H1 (cell line): Measurements from ENCODE around the gene ZFP91. TPM values are rescaled to one million over a fixed set of nuclear protein-coding genes. Genes with fewer than 3 reads are reported as not detected.
"Not testable (repeated sequence)": the region's sequence is repeated elsewhere in the genome, so short reads cannot be mapped to it uniquely, and the experiment has no call there.

Source experiments
- CTCF ChIA-PET: fragments of 300-600 bp; sonication (Branson Sonifier 250); formaldehyde crosslinking; loops from one replicate; lab custom pipeline; 2021; ENCODE audit not compliant: partially characterized antibody; lab: Charles Lee
- POLR2A ChIA-PET: fragments of 300-600 bp; sonication (Branson Sonifier 250); formaldehyde crosslinking; loops from one replicate; lab custom pipeline; 2021; ENCODE audit warnings: inconsistent platforms; ENCODE audit not compliant: partially characterized antibody; lab: Charles Lee
- DNase-seq, 2 experiments: peaks; one replicate each; pipeline versions ENCODE4 v3.0.0 to v3.0.0-alpha.2; 2010 to 2022; ENCODE audit warnings: low spot score in 2 of 2, low read depth in 1 of 2, mixed read lengths in 1 of 2
- FAIRE-seq: peaks from 2 replicates; lab custom pipeline; 2011; peaks lifted over from hg19 to GRCh38; lab: Jason Lieb, UNC
- H2AFZ ChIP-seq: 2 replicates; pipeline ENCODE4 v1.8.1; 2012; ENCODE audit warnings: low read length, inconsistent platforms
- H2AK5ac ChIP-seq: 2 replicates; pipeline ENCODE4 v1.6.1; 2013; ENCODE audit warnings: low read depth, low read length
- H2BK120ac ChIP-seq: replicated peaks from 2 replicates; pipeline ENCODE3; 2013; ENCODE audit warnings: low read depth, low read length, inconsistent platforms
- H2BK12ac ChIP-seq: 2 replicates; pipeline ENCODE4 v1.6.1; 2013; ENCODE audit warnings: low read depth, low read length
- H2BK15ac ChIP-seq: 2 replicates; pipeline ENCODE4 v1.6.1; 2013; ENCODE audit warnings: low read length
- H2BK20ac ChIP-seq: 2 replicates; pipeline ENCODE4 v1.6.1; 2013; ENCODE audit warnings: low read length
- H2BK5ac ChIP-seq: 2 replicates; pipeline ENCODE4 v1.6.1; 2013; ENCODE audit warnings: low read depth, low read length
- H3K14ac ChIP-seq: 2 replicates; pipeline ENCODE4 v1.6.1; 2013; ENCODE audit warnings: inconsistent platforms; ENCODE audit not compliant: insufficient read length
- H3K18ac ChIP-seq: 2 replicates; pipeline ENCODE4 v1.6.1; 2013; ENCODE audit warnings: low read length; ENCODE audit errors: extremely low read depth
- H3K23ac ChIP-seq: 2 replicates; pipeline ENCODE4 v1.6.1; 2013; ENCODE audit warnings: inconsistent platforms; ENCODE audit not compliant: insufficient read length
- H3K23me2 ChIP-seq: 2 replicates; pipeline ENCODE4 v1.6.1; 2013; ENCODE audit warnings: low read depth, low read length
- H3K27ac ChIP-seq: 2 replicates; pipeline ENCODE4 v1.6.1; 2011; ENCODE audit warnings: low read depth, low read length, inconsistent platforms
- H3K27me3 ChIP-seq, 4 experiments: replicated peaks in 1 of 4; 1 replicate in 1 of 4; 2 replicates in 3 of 4; pipeline versions ENCODE4 v1.6.1 to v1.8.1; 2011 to 2013; ENCODE audit warnings: low read length in 3 of 4, mild to moderate bottlenecking in 3 of 4, inconsistent platforms in 2 of 4, mixed read lengths in 2 of 4, moderate library complexity in 1 of 4; ENCODE audit not compliant: control insufficient read depth in 3 of 4, insufficient read depth in 3 of 4; ENCODE audit errors: extremely low read depth in 1 of 4
- H3K36me3 ChIP-seq, 4 experiments: 2 replicates each; pipeline versions ENCODE4 v1.6.1 to v1.8.1; 2011 to 2013; ENCODE audit warnings: mild to moderate bottlenecking in 4 of 4, low read length in 3 of 4, moderate library complexity in 2 of 4, control low read depth in 1 of 4, inconsistent platforms in 1 of 4; ENCODE audit not compliant: insufficient read depth in 4 of 4, control insufficient read depth in 2 of 4
- H3K4ac ChIP-seq: replicated peaks from 2 replicates; pipeline ENCODE3; 2013; ENCODE audit warnings: low read length, low read depth, mixed read lengths, inconsistent platforms; ENCODE audit not compliant: insufficient read length
- H3K4me1 ChIP-seq, 4 experiments: replicated peaks in 1 of 4; 1 replicate in 1 of 4; 2 replicates in 3 of 4; pipeline versions ENCODE4 v1.6.1 to v1.8.1; 2011 to 2013; ENCODE audit warnings: low read length in 3 of 4, inconsistent platforms in 2 of 4, mixed read lengths in 1 of 4; ENCODE audit not compliant: insufficient read depth in 4 of 4, control insufficient read depth in 3 of 4
- H3K4me2 ChIP-seq, 2 experiments: 2 replicates each; pipeline versions ENCODE4 v1.6.1 to v1.8.1; 2011 to 2013; ENCODE audit warnings: low read depth in 2 of 2, low read length in 2 of 2, control low read depth in 1 of 2, inconsistent platforms in 1 of 2, mild to moderate bottlenecking in 1 of 2; ENCODE audit not compliant: insufficient read depth in 1 of 2
- H3K4me3 ChIP-seq, 4 experiments: fragments of 200-600, 300-600 bp in 1 of 4; sonication (generic), shearing (Covaris generic), sonication (Bioruptor Twin) in 1 of 4; 2 replicates each; pipeline versions ENCODE4 v1.5.1 to v1.8.1; 2011 to 2016; ENCODE audit warnings: low read length in 4 of 4, low read depth in 3 of 4, control low read depth in 2 of 4, inconsistent platforms in 2 of 4, mild to moderate bottlenecking in 2 of 4, mixed read lengths in 1 of 4, moderate library complexity in 1 of 4; ENCODE audit not compliant: insufficient read depth in 2 of 4; ENCODE audit errors: extremely low read depth in 1 of 4
- H3K56ac ChIP-seq: replicated peaks from 2 replicates; pipeline ENCODE3; 2013; ENCODE audit warnings: low read depth, mild to moderate bottlenecking, mixed read lengths, low read length, inconsistent platforms; ENCODE audit not compliant: insufficient read length
- H3K79me1 ChIP-seq: 2 replicates; pipeline ENCODE4 v1.6.1; 2013; ENCODE audit warnings: low read depth, low read length, control low read depth
- H3K79me2 ChIP-seq, 2 experiments: 2 replicates each; pipeline versions ENCODE4 v1.6.1 to v1.8.1; 2012 to 2013; ENCODE audit warnings: low read length in 2 of 2, mild to moderate bottlenecking in 2 of 2, inconsistent platforms in 1 of 2; ENCODE audit not compliant: insufficient read depth in 2 of 2, control insufficient read depth in 1 of 2
- H3K9ac ChIP-seq, 4 experiments: replicated peaks in 1 of 4; 1 replicate in 1 of 4; 2 replicates in 3 of 4; pipeline versions ENCODE4 v1.6.1 to v1.8.1; 2011 to 2013; ENCODE audit warnings: low read depth in 3 of 4, low read length in 3 of 4, control low read depth in 2 of 4, mild to moderate bottlenecking in 2 of 4, moderate library complexity in 2 of 4, inconsistent platforms in 1 of 4; ENCODE audit errors: extremely low read depth in 1 of 4
- H3K9me3 ChIP-seq, 2 experiments: 2 replicates each; pipeline versions ENCODE4 v1.6.1 to v1.8.1; 2012 to 2013; ENCODE audit warnings: mild to moderate bottlenecking in 2 of 2, moderate library complexity in 2 of 2, control low read depth in 1 of 2, inconsistent platforms in 1 of 2, low read depth in 1 of 2, low read length in 1 of 2, mixed read lengths in 1 of 2; ENCODE audit not compliant: insufficient read depth in 2 of 2
- H4K20me1 ChIP-seq, 2 experiments: replicated peaks in 1 of 2; 2 replicates each; pipeline versions ENCODE3 to v1.8.1; 2011 to 2013; ENCODE audit warnings: inconsistent platforms in 2 of 2, low read length in 2 of 2, mild to moderate bottlenecking in 1 of 2; ENCODE audit not compliant: insufficient read depth in 2 of 2, control insufficient read depth in 1 of 2
- H4K5ac ChIP-seq: 2 replicates; pipeline ENCODE4 v1.6.1; 2013; ENCODE audit warnings: low read length, low read depth, mixed read lengths, inconsistent platforms; ENCODE audit not compliant: insufficient read length
- H4K8ac ChIP-seq: 2 replicates; pipeline ENCODE4 v1.8.0; 2013; ENCODE audit warnings: mild to moderate bottlenecking, moderate library complexity, low read length, inconsistent platforms; ENCODE audit not compliant: insufficient read depth; ENCODE audit errors: extremely low read depth
- H4K91ac ChIP-seq: replicated peaks from 2 replicates; pipeline ENCODE3; 2013; ENCODE audit warnings: low read length, mixed read lengths, inconsistent platforms; ENCODE audit not compliant: insufficient read length
- FOSL1 ChIP-seq: IDR thresholded peaks from 2 replicates; pipeline ENCODE4 v1.6.1; 2011; ENCODE audit warnings: mild to moderate bottlenecking, low read depth, low read length, moderate library complexity; ENCODE audit not compliant: insufficient read depth
- TCF12 ChIP-seq: IDR thresholded peaks from 2 replicates; pipeline ENCODE4 v1.6.1; 2011; ENCODE audit warnings: low read depth, mild to moderate bottlenecking, low read length
- WGBS, 2 experiments: shearing (Covaris generic) in 1 of 2; methylation state at CpG; one replicate each; pipeline versions ENCODE4 v1.1.6 to v1.1.7; 2013 to 2015; ENCODE audit warnings: low lambda C conversion rate in 2 of 2, mixed read lengths in 2 of 2, inconsistent platforms in 1 of 2, low coverage in 1 of 2, missing lambda C conversion rate in 1 of 2; ENCODE audit not compliant: insufficient replicate concordance in 2 of 2, insufficient coverage in 1 of 2, insufficient read length in 1 of 2; ENCODE audit errors: extremely low coverage in 1 of 2, missing lambda C conversion rate in 1 of 2; 5-methylcytosine and 5-hydroxymethylcytosine counted together
- polyA plus RNA-seq, 7 experiments: library from polyadenylated mRNA; depleted of rRNA in 3 of 7; stranded (reverse) in 5 of 7; unstranded in 2 of 7; fragments of >200 nt in 5 of 7; fragments of 200-250 nt in 2 of 7; gene quantifications; 1 replicate in 5 of 7; 2 replicates in 1 of 7; 4 replicates in 1 of 7; pipeline versions ENCODE4 v1.2.1 to v1.2.3, GENCODE V29; 2011 to 2013; ENCODE audit warnings: missing spikeins in 2 of 7, mixed read lengths in 2 of 7
- total RNA-seq: library from RNA; stranded (reverse); fragmentation: NEBNext Ultra II Directional; extraction: Animal tissue kit (Norgen Biotek cat#: 25700); gene quantifications from 2 replicates; pipeline ENCODE4 v1.2.1, GENCODE V29; 2021

The ZFP91 gene
- total and polyA plus RNA-seq, 2 of the 8 experiments (the other 6 are each of a cell fraction or from before 2014, with no cell fraction given), result 10.7 to 29.0 TPM

DNA sequence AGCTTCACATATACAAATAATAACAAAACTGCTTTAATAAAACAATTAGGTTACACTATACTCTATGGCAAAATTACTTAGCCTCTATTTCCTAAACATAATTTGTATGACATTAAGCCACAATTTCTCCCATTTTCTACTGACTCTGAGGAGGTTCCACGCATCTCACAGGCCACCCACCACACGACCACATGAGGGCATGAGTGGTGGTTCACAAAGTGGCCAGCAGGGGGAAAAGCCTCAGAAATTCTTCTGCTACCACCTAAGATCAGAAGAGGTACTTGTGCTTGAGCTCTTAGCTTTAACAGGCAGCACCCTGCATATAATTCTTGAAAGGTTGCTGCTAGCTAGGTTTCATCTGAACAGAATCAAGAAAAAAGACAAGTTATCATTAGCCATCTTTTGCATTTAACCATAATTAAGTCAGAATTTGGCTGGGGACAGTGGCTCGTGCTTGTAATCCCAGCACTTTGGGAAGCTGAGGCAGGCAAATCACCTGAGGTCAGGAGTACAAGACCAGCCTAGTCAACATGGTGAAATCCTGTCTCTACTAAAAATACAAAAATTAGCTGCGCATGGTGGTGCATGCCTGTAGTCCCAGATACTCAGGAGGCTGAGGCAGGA is 10.9 kb upstream of the ZFP91 start (continued):
- TF ChIP-seq FOSL1 (no peak), TCF12 (no peak)

DNA sequence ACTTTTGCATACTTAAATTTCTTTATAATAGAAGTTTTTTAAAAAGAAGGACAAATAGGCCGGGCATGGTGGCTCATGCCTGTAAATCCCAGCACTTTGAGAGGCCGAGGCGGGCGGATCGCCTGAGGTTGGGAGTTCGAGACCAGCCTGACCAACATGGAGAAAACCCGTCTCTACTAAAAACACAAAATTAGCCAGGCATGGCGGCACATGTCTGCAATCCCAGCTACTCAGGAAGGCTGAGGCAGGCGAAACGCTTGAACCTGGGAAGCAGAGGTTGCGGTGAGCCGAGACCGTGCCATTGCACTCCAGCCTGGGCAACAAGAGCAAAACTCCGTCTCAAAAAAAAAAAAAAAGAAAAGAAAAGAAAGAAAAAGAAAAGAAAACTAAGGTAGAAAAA is 6.0 kb upstream of the ZFP91 start:
- H2BK5ac ChIP-seq, H4K8ac ChIP-seq, H3K14ac ChIP-seq, H2BK20ac ChIP-seq, H3K4me3 ChIP-seq, FAIRE-seq, H3K27ac ChIP-seq, H3K4me2 ChIP-seq, H3K23me2 ChIP-seq, POLR2A ChIA-PET, H2BK12ac ChIP-seq, H3K4me1 ChIP-seq, H3K27me3 ChIP-seq, H3K9me3 ChIP-seq, H3K56ac ChIP-seq, H4K91ac ChIP-seq, H3K79me1 ChIP-seq, H4K5ac ChIP-seq, CTCF ChIA-PET, H2BK120ac ChIP-seq, H3K18ac ChIP-seq, H2AK5ac ChIP-seq, H3K9ac ChIP-seq, DNase-seq, H4K20me1 ChIP-seq, H3K23ac ChIP-seq, H2AFZ ChIP-seq, H3K36me3 ChIP-seq, H2BK15ac ChIP-seq, H3K4ac ChIP-seq, H3K79me2 ChIP-seq: not testable (repeated sequence)
- 92% methylated on average over 13 of the region's 14 CpGs; no CpG with 5 or more reads in 1 of the 2 experiments for WGBS, 2 experiments
